NT2/D1 (cell line): ENCODE measurements around the gene UNK.

Experiments
- SUZ12 ChIP-seq: IDR thresholded peaks from 2 replicates; pipeline ENCODE4 v1.6.1; 2011; ENCODE audit not compliant: insufficient read length, insufficient read depth; ENCODE audit errors: extremely low read depth
- YY1 ChIP-seq: IDR thresholded peaks from 2 replicates; pipeline ENCODE4 v1.6.1; 2011; ENCODE audit not compliant: insufficient read length, insufficient read depth
- ZNF274 ChIP-seq: IDR thresholded peaks from 2 replicates; pipeline ENCODE4 v1.6.1; 2011; ENCODE audit warnings: mild to moderate bottlenecking, low read depth, low read length

DNA sequence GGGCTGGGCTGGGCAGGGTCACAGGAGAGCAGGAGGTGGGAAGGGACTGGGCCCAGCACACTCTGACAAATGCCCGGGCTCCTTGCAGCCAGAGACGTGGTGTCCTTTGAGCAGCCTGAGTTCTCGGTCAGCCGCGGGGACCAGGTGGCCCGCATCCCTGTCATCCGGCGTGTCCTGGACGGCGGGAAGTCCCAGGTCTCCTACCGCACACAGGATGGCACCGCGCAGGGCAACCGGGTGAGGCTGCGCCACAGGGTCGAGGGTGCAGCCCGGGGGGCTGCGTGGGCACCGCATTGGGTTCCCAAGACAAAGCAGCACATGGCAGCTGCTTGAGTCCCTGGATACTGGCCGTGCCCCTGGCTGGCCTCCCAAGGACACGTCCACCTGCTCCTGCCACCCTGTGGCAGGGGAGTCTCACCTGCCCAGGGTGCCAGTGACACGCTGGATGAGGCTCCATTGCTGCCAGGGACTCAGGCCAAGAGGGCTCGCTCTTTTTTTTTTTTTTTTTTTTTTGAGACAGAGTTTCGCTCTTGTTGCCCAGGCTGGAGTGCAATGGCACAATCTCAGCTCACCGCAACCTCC, 40.9 kb upstream of the UNK start:
- no peak for TF ChIP-seq ZNF274
- TF ChIP-seq SUZ12: no peak
- no peak for TF ChIP-seq YY1
